ENCODE data around the gene ST3GAL3.

DNA sequence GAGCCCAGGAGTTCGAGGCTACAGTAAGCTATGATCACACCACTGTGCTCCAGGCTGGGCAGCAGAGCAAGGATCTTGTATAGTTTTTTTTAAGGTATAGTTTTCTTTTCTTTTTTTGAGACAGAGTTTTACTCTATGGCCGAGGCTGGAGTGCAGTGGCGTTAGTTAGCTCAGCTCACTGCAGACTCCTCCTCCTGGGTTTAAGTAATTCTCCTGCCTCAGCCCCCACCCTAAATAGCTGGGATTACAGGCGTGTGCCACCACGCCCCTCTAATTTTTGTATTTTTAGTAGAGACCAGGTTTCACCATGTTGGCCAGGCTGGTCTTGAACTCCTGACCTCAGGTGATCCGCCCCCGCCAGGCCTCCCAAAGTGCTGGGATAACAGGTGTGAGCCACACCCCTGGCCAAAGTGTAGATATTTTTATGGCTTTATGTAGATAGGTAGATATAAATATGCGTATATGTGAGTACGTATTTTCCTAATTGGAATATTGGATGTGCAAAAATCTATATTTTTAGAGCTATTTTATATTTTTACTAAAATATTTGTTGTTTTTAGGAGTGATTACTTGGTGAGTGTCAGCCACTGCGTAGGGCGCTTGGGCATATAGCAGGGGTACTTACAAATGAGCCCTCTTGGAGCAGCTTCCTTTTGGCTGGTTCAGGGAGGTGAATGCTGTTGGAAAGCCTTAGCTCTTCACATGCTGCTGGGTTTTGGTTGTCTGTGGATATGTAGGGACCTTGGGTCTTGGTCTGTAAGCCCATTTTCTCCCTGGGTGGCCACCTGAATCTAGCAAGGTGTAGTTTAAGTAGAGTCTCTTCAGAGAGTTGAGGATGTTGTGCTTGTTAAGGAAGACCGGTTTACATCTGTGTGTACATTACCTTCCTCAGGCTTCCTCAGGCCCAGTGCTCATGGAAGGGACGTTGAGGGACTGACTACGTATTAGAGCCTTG, 47.8 kb upstream of the ST3GAL3 start:
- TF ChIP-seq, protein P1, sequence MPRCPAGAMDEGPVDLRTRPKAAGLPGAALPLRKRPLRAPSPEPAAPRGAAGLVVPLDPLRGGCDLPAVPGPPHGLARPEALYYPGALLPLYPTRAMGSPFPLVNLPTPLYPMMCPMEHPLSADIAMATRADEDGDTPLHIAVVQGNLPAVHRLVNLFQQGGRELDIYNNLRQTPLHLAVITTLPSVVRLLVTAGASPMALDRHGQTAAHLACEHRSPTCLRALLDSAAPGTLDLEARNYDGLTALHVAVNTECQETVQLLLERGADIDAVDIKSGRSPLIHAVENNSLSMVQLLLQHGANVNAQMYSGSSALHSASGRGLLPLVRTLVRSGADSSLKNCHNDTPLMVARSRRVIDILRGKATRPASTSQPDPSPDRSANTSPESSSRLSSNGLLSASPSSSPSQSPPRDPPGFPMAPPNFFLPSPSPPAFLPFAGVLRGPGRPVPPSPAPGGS (IDR thresholded peaks at IDR 0.05) = no peak
- no peak for TF ChIP-seq POLR2A (IDR thresholded peaks at IDR 0.05; ENCODE audit: low read length)
- no peak for TF ChIP-seq CTCF (IDR thresholded peaks at IDR 0.05)
- no peak for TF ChIP-seq MAFK (IDR thresholded peaks at IDR 0.05; ENCODE audit: partially characterized antibody)
- no peak for TF ChIP-seq ZNF302 (CRISPR knock-in tag; IDR thresholded peaks at IDR 0.05)
- TF ChIP-seq JUNB (IDR thresholded peaks at IDR 0.05) = no peak
- no peak for TF ChIP-seq RAD21 (conservative IDR thresholded peaks at IDR 0.05 in 1 of 2, IDR thresholded peaks at IDR 0.05 in 1 of 2)
- no peak for TF ChIP-seq SMC3 (IDR thresholded peaks at IDR 0.05)
- TF ChIP-seq RCOR1 (IDR thresholded peaks at IDR 0.05; ENCODE audit: low read depth, low read length) = no peak
- TF ChIP-seq USF2 (IDR thresholded peaks at IDR 0.05) = no peak
- no peak for TF ChIP-seq HOXA7 (CRISPR knock-in tag; IDR thresholded peaks at IDR 0.05)
- TF ChIP-seq ESRRA (IDR thresholded peaks at IDR 0.05; ENCODE audit: borderline replicate concordance, low read length) = no peak
